ENCODE measurements around the gene GNMT.

GNMT gene

DNA sequence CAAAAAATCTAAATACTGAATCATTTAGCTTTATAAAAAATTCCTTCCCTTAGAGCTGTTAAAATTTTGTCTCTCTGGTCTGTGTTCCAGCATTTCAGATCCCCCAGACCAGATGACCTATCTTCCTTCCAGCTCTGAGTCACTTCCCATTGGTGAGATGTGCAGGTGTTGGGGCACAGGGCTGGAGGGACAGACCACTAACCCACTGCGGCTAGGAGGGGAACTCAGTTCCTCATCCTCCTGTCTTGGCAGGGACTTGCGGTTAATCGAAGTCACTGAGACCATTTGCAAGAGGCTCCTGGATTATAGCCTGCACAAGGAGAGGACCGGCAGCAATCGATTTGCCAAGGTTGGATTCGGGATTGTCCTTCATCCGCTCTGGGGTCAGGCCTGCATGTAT is 25.2 kb upstream of the GNMT start:
- no peak overlapping the region for H3K14ac ChIP-seq (ENCODE audit: low read length)
- H2BK5ac ChIP-seq (ENCODE audit: low read depth, low read length, poor library complexity): no peak overlapping the region
- H3K79me2 ChIP-seq (ENCODE audit: control insufficient read depth, insufficient read depth, low read length, poor library complexity): no peaks in the 10 kb centered on the region
- no peak overlapping the region for H4K91ac ChIP-seq (ENCODE audit: low read depth, low read length)
- no peak overlapping the region for H3K18ac ChIP-seq (ENCODE audit: low read length)
- no peak overlapping the region for H2BK120ac ChIP-seq (ENCODE audit: insufficient read depth, low read length, poor library complexity)
- H2AFZ ChIP-seq (ENCODE audit: insufficient read depth, low read length, poor library complexity): no peak overlapping the region
- no peak overlapping the region for H2BK12ac ChIP-seq (ENCODE audit: low read length)
- no peak overlapping the region for H4K12ac ChIP-seq (ENCODE audit: low read depth, low read length)
- H3K4me2 ChIP-seq (ENCODE audit: low read length): no peak overlapping the region
- peak overlapping the region; percentile 43 for H3K4me3 ChIP-seq (ENCODE audit: low read depth, low read length)
- H3K27me3 ChIP-seq (ENCODE audit: insufficient read depth, low read length): no peaks in the 10 kb centered on the region
- H3K36me3 ChIP-seq (ENCODE audit: control insufficient read depth in 1 of 2, insufficient read depth in 2 of 2, low read length in 2 of 2): peaks cover 44 to 45% of the 10 kb centered on the region in 2 experiments
- no peak overlapping the region for H3K9ac ChIP-seq (ENCODE audit: low read length)
- peaks cover 0 to 3% of the 10 kb centered on the region in 2 experiments for H3K4me1 ChIP-seq (ENCODE audit: control insufficient read depth in 1 of 2, insufficient read depth in 2 of 2, low read length in 2 of 2)
- H3K79me1 ChIP-seq (ENCODE audit: low read length): peaks cover under 1% of the 10 kb centered on the region
- no peak overlapping the region for H3K23ac ChIP-seq (ENCODE audit: low read length)
- no peak overlapping the region for H3K4ac ChIP-seq (ENCODE audit: low read depth, low read length)
- no CpG with 5 or more reads among the region's 7 CpGs for WGBS (ENCODE audit: extremely low coverage, insufficient coverage, insufficient read length)
- DNase-seq: no peak
- H3K27ac ChIP-seq (ENCODE audit: low read depth, low read length): no peak overlapping the region
- no peak overlapping the region for H4K8ac ChIP-seq (ENCODE audit: low read depth, low read length)
- peaks cover 2% of the 10 kb centered on the region for H3K9me3 ChIP-seq (ENCODE audit: insufficient read depth, low read depth, low read length)
- H2AK5ac ChIP-seq (ENCODE audit: low read length): no peak overlapping the region

DNA sequence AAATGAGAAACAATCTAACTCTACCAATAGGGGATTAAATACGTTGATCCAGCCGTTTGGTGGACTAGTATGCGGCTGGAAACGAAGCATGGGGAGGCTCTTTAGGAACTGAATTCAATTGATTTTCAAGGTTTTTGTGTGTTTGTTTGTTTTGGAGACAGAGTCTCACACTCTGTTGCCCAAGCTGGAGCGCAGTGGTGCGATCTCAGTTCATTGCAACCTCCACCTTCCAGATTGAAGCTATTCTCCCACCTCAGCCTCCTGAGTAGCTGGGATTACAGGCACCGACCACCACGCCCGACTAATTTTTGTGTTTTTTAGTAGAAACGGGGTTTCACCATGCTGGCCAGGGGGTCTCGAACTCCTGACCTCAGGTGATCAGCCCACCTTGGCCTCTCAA is 24.2 kb upstream of the GNMT start:
- H3K4me1 ChIP-seq (ENCODE audit: control insufficient read depth in 1 of 2, insufficient read depth in 2 of 2, low read length in 2 of 2): no peaks in the 10 kb centered on the region
- H3K36me3 ChIP-seq (ENCODE audit: control insufficient read depth in 1 of 2, insufficient read depth in 2 of 2, low read length in 2 of 2): peaks cover 47 to 50% of the 10 kb centered on the region in 2 experiments
- H3K27me3 ChIP-seq (ENCODE audit: insufficient read depth, low read length): no peaks in the 10 kb centered on the region
- H2BK12ac ChIP-seq (ENCODE audit: low read length): no peak overlapping the region
- H2BK120ac ChIP-seq (ENCODE audit: insufficient read depth, low read length, poor library complexity): no peak overlapping the region
- WGBS (ENCODE audit: extremely low coverage, insufficient coverage, insufficient read length): no CpG with 5 or more reads among the region's 11 CpGs
- H3K9ac ChIP-seq (ENCODE audit: low read length): no peak overlapping the region
- H2BK5ac ChIP-seq (ENCODE audit: low read depth, low read length, poor library complexity): no peak overlapping the region
- H3K4me2 ChIP-seq (ENCODE audit: low read length): no peak overlapping the region
- no peak overlapping the region for H4K8ac ChIP-seq (ENCODE audit: low read depth, low read length)
- H2AFZ ChIP-seq (ENCODE audit: insufficient read depth, low read length, poor library complexity): no peak overlapping the region
- H3K79me1 ChIP-seq (ENCODE audit: low read length): no peaks in the 10 kb centered on the region
- no peak overlapping the region for H3K23ac ChIP-seq (ENCODE audit: low read length)
- DNase-seq: no peak
- no peak overlapping the region for H3K4me3 ChIP-seq (ENCODE audit: low read depth, low read length)
- no peak overlapping the region for H3K14ac ChIP-seq (ENCODE audit: low read length)
- no peaks in the 10 kb centered on the region for H3K79me2 ChIP-seq (ENCODE audit: control insufficient read depth, insufficient read depth, low read length, poor library complexity)
- H3K4ac ChIP-seq (ENCODE audit: low read depth, low read length): no peak overlapping the region
- H3K27ac ChIP-seq (ENCODE audit: low read depth, low read length): no peak overlapping the region
- no peak overlapping the region for H4K91ac ChIP-seq (ENCODE audit: low read depth, low read length)
- no peak overlapping the region for H3K18ac ChIP-seq (ENCODE audit: low read length)
- H4K12ac ChIP-seq (ENCODE audit: low read depth, low read length): no peak overlapping the region
- H2AK5ac ChIP-seq (ENCODE audit: low read length): no peak overlapping the region
- peaks cover 2% of the 10 kb centered on the region for H3K9me3 ChIP-seq (ENCODE audit: insufficient read depth, low read depth, low read length)

DNA sequence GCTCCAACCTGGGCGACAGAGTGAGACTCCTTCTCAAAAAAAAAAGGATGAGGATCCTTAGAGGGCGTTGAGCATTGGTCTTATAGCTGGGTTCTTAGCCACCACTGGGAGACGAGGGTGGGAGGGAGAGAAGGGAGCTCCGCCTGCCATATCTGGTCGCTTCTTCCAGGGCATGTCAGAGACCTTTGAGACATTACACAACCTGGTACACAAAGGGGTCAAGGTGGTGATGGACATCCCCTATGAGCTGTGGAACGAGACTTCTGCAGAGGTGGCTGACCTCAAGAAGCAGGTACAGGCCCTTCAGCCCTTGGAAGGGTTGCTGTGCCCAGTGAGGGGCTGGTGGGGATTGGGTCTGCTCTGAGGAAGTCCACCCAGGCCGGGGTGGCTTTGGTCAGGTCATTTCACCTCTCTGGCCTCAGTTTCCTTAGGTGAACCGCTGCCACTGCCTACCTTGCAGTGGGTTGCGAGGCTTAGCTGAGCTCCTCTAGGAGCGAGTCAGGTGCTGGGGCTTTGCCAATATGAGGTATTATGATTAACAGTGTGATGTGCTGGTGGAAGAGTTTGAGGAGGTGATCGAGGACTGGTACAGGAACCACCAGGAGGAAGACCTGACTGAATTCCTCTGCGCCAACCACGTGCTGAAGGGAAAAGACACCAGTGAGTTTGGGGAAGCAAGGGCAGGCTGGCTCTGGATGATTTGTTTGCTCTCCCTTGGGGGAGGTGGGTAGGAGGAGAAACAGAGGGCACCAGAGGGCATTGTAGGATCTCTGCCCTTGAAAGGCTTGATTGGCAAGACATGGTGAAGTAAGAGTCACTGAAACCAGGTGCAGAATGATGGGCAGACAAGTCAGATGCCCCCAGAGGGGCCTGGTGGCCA is 22.8 kb upstream of the GNMT start:
- no peak overlapping the region for H3K4me2 ChIP-seq (ENCODE audit: low read length)
- no peak overlapping the region for H4K91ac ChIP-seq (ENCODE audit: low read depth, low read length)
- peaks cover 2% of the 10 kb centered on the region for H3K9me3 ChIP-seq (ENCODE audit: insufficient read depth, low read depth, low read length)
- H3K9ac ChIP-seq (ENCODE audit: low read length): no peak overlapping the region
- no peak overlapping the region for H3K4me3 ChIP-seq (ENCODE audit: low read depth, low read length)
- no peak overlapping the region for H2AFZ ChIP-seq (ENCODE audit: insufficient read depth, low read length, poor library complexity)
- no peak overlapping the region for H3K18ac ChIP-seq (ENCODE audit: low read length)
- H2BK120ac ChIP-seq (ENCODE audit: insufficient read depth, low read length, poor library complexity): no peak overlapping the region
- H2BK5ac ChIP-seq (ENCODE audit: low read depth, low read length, poor library complexity): no peak overlapping the region
- no peaks in the 10 kb centered on the region for H3K4me1 ChIP-seq (ENCODE audit: control insufficient read depth in 1 of 2, insufficient read depth in 2 of 2, low read length in 2 of 2)
- no peak overlapping the region for H3K27ac ChIP-seq (ENCODE audit: low read depth, low read length)
- no CpG with 5 or more reads among the region's 13 CpGs for WGBS (ENCODE audit: extremely low coverage, insufficient coverage, insufficient read length)
- H3K27me3 ChIP-seq (ENCODE audit: insufficient read depth, low read length): no peaks in the 10 kb centered on the region
- H2BK12ac ChIP-seq (ENCODE audit: low read length): no peak overlapping the region
- no peak overlapping the region for H3K4ac ChIP-seq (ENCODE audit: low read depth, low read length)
- no peak overlapping the region for H3K23ac ChIP-seq (ENCODE audit: low read length)
- peaks cover 44 to 50% of the 10 kb centered on the region in 2 experiments for H3K36me3 ChIP-seq (ENCODE audit: control insufficient read depth in 1 of 2, insufficient read depth in 2 of 2, low read length in 2 of 2)
- H2AK5ac ChIP-seq (ENCODE audit: low read length): no peak overlapping the region
- no peak overlapping the region for H4K8ac ChIP-seq (ENCODE audit: low read depth, low read length)
- no peaks in the 10 kb centered on the region for H3K79me2 ChIP-seq (ENCODE audit: control insufficient read depth, insufficient read depth, low read length, poor library complexity)
- DNase-seq: no peak
- no peak overlapping the region for H3K14ac ChIP-seq (ENCODE audit: low read length)
- no peaks in the 10 kb centered on the region for H3K79me1 ChIP-seq (ENCODE audit: low read length)
- no peak overlapping the region for H4K12ac ChIP-seq (ENCODE audit: low read depth, low read length)

DNA sequence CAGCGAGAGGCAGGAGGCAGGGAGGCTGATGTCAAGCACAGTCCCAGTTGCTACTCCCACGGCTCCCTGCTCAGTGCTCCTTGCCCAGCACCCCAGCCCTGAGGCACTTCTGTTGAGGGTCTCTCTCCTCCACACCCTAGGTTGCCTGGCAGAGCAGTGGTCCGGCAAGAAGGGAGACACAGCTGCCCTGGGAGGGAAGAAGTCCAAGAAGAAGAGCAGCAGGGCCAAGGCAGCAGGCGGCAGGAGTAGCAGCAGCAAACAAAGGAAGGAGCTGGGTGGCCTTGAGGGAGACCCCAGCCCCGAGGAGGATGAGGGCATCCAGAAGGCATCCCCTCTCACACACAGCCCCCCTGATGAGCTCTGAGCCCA is 22.1 kb upstream of the GNMT start:
- Histone ChIP-seq H3K27ac (ENCODE audit: low read depth, low read length) (no peak overlapping the region), H3K4me1 (ENCODE audit: control insufficient read depth in 1 of 2, insufficient read depth in 2 of 2, low read length in 2 of 2) (no peaks in the 10 kb centered on the region), H3K4ac (ENCODE audit: low read depth, low read length) (no peak overlapping the region), H2BK5ac (ENCODE audit: low read depth, low read length, poor library complexity) (no peak overlapping the region), H3K27me3 (ENCODE audit: insufficient read depth, low read length) (no peaks in the 10 kb centered on the region), H4K12ac (ENCODE audit: low read depth, low read length) (no peak overlapping the region), H2BK120ac (ENCODE audit: insufficient read depth, low read length, poor library complexity) (no peak overlapping the region), H4K91ac (ENCODE audit: low read depth, low read length) (no peak overlapping the region), H3K9me3 (ENCODE audit: insufficient read depth, low read depth, low read length) (peaks cover 2% of the 10 kb centered on the region), H3K14ac (ENCODE audit: low read length) (no peak overlapping the region), H2AFZ (ENCODE audit: insufficient read depth, low read length, poor library complexity) (no peak overlapping the region), H4K8ac (ENCODE audit: low read depth, low read length) (no peak overlapping the region), H2AK5ac (ENCODE audit: low read length) (no peak overlapping the region), H3K36me3 (ENCODE audit: control insufficient read depth in 1 of 2, insufficient read depth in 2 of 2, low read length in 2 of 2) (peaks cover 44 to 50% of the 10 kb centered on the region in 2 experiments), H3K23ac (ENCODE audit: low read length) (no peak overlapping the region), H3K4me3 (ENCODE audit: low read depth, low read length) (no peak overlapping the region), H3K79me1 (ENCODE audit: low read length) (no peaks in the 10 kb centered on the region), H3K9ac (ENCODE audit: low read length) (no peak overlapping the region), H3K4me2 (ENCODE audit: low read length) (no peak overlapping the region), H3K18ac (ENCODE audit: low read length) (no peak overlapping the region), H3K79me2 (ENCODE audit: control insufficient read depth, insufficient read depth, low read length, poor library complexity) (no peaks in the 10 kb centered on the region), H2BK12ac (ENCODE audit: low read length) (no peak overlapping the region)
- no CpG with 5 or more reads among the region's 5 CpGs for WGBS (ENCODE audit: extremely low coverage, insufficient coverage, insufficient read length)
- DNase-seq: no peak

Data from trophoblast cell (in vitro differentiated cells and primary cell).